DND-41 (cell line): ENCODE results near the gene CFAP73.

ENCODE experiments used
- ATAC-seq: fragments of 200-7000 bp; cut with Tn5 transposase; 3 replicates; pipeline ENCODE4 v1.9.1; 2021; ENCODE audit warnings: low read depth; ENCODE audit not compliant: insufficient read depth
- DNase-seq: peaks from one replicate; pipeline ENCODE4 v3.0.0-alpha.2; 2020
- H2AFZ ChIP-seq: 2 replicates; pipeline ENCODE4 v1.6.0; 2012; ENCODE audit warnings: low read depth, low read length
- H3K27ac ChIP-seq: 2 replicates; pipeline ENCODE4 v1.5.1; 2012; ENCODE audit warnings: low read length, inconsistent platforms
- H3K27me3 ChIP-seq: fragments of 200-600 bp; sonication (generic); 2 replicates; pipeline ENCODE4 v1.6.0; 2012; ENCODE audit warnings: low read length, mild to moderate bottlenecking, inconsistent platforms; ENCODE audit not compliant: insufficient read depth, poor library complexity
- H3K36me3 ChIP-seq: 2 replicates; pipeline ENCODE4 v1.5.1; 2012; ENCODE audit warnings: low read length, inconsistent platforms; ENCODE audit not compliant: insufficient read depth
- H3K4me1 ChIP-seq: 2 replicates; pipeline ENCODE4 v1.5.1; 2012; ENCODE audit warnings: mild to moderate bottlenecking, low read length; ENCODE audit not compliant: insufficient read depth
- H3K4me2 ChIP-seq: 2 replicates; pipeline ENCODE4 v1.6.0; 2012; ENCODE audit warnings: mild to moderate bottlenecking, moderate library complexity, low read length, inconsistent platforms; ENCODE audit not compliant: insufficient read depth
- H3K4me3 ChIP-seq, 2 experiments: fragments of 200-600 bp in 1 of 2; shearing (Covaris generic) in 1 of 2; 2 replicates each; pipeline ENCODE4 v1.5.1; 2012 to 2016; ENCODE audit warnings: inconsistent platforms in 2 of 2, low read length in 2 of 2, mild to moderate bottlenecking in 2 of 2, low read depth in 1 of 2, moderate library complexity in 1 of 2
- H3K79me2 ChIP-seq: 2 replicates; pipeline ENCODE4 v1.6.0; 2012; ENCODE audit warnings: low read length, inconsistent platforms; ENCODE audit not compliant: insufficient read depth
- H3K9ac ChIP-seq: 2 replicates; pipeline ENCODE4 v1.6.0; 2012; ENCODE audit warnings: low read depth, mild to moderate bottlenecking, inconsistent platforms, low read length, moderate library complexity
- H3K9me3 ChIP-seq: 2 replicates; pipeline ENCODE4 v1.5.1; 2012; ENCODE audit warnings: low read length, moderate library complexity, mild to moderate bottlenecking, inconsistent platforms; ENCODE audit not compliant: insufficient read depth, severe bottlenecking
- H4K20me1 ChIP-seq: 2 replicates; pipeline ENCODE4 v1.6.0; 2012; ENCODE audit warnings: low read length; ENCODE audit not compliant: insufficient read depth
- CTCF ChIP-seq: IDR thresholded peaks from 2 replicates; pipeline ENCODE4 v1.5.1; 2012; ENCODE audit warnings: borderline replicate concordance, low read length, moderate library complexity, mild to moderate bottlenecking; ENCODE audit not compliant: poor library complexity, severe bottlenecking; ENCODE audit errors: extremely low read depth
- EZH2 ChIP-seq: IDR thresholded peaks from 3 replicates; pipeline ENCODE4 v1.6.1; 2012; ENCODE audit warnings: borderline replicate concordance, low read depth, mild to moderate bottlenecking, moderate library complexity, low read length, inconsistent platforms; ENCODE audit not compliant: severe bottlenecking

CFAP73 gene

DNA sequence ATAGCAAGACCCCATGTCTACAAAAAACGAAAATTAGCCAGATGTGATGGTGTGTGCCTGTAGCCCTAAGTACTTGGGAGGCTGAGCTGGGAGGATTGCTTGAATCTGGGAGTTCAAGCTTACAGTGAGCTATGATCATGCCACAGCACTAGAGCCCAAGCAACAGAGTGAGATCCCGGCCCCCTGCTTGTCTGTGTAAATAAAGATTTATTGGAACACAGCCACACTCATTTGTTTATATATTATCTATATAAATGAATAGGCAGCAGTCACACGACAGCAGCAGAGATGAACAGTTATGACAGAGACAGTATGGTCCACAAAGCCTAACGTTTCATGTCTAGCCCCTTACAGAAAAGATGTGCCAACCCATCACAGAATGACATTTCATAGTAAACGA, 20.9 kb downstream of the CFAP73 start:
- TF ChIP-seq CTCF: no peak
- TF ChIP-seq EZH2: no peak
- Histone ChIP-seq H3K79me2 (peaks cover 31% of the 10 kb centered on the region), H3K36me3 (peaks cover 98% of the 10 kb centered on the region), H3K9me3 (no peaks in the 10 kb centered on the region), H2AFZ (no peak overlapping the region), H3K4me1 (no peaks in the 10 kb centered on the region), H3K27me3 (no peaks in the 10 kb centered on the region), H4K20me1 (peaks cover 8% of the 10 kb centered on the region), H3K9ac (no peak overlapping the region), H3K4me3 (no peak overlapping the region), H3K4me2 (no peak overlapping the region), H3K27ac (no peak overlapping the region)
- no peak for DNase-seq
- ATAC-seq: no peak

GRCh38 chr12:113170926-113171325, 21.4 kb downstream of the CFAP73 start:
- Histone ChIP-seq H4K20me1 (peaks cover 8% of the 10 kb centered on the region), H3K79me2 (peaks cover 31% of the 10 kb centered on the region), H3K9ac (no peak overlapping the region), H3K27ac (no peak overlapping the region), H3K27me3 (no peaks in the 10 kb centered on the region), H3K4me3 (no peak overlapping the region), H3K9me3 (no peaks in the 10 kb centered on the region), H3K36me3 (peaks cover 94% of the 10 kb centered on the region), H3K4me2 (no peak overlapping the region), H3K4me1 (no peaks in the 10 kb centered on the region), H2AFZ (no peak overlapping the region)
- DNase-seq (no peak), ATAC-seq (no peak)
- TF ChIP-seq EZH2 (no peak), CTCF (no peak)

GRCh38 chr12:113171543-113171942, 22.0 kb downstream of the CFAP73 start:
- Histone ChIP-seq H2AFZ (no peak overlapping the region), H3K4me2 (no peak overlapping the region), H3K27ac (no peak overlapping the region), H3K36me3 (peaks cover 94% of the 10 kb centered on the region), H3K4me1 (no peaks in the 10 kb centered on the region), H3K79me2 (peaks cover 31% of the 10 kb centered on the region), H3K27me3 (no peaks in the 10 kb centered on the region), H4K20me1 (peaks cover 8% of the 10 kb centered on the region), H3K9me3 (no peaks in the 10 kb centered on the region), H3K9ac (no peak overlapping the region), H3K4me3 (no peak overlapping the region)
- DNase-seq (no peak), ATAC-seq (no peak)
- no peak for TF ChIP-seq EZH2
- no peak for TF ChIP-seq CTCF

GRCh38 chr12:113172185-113172584, 22.7 kb downstream of the CFAP73 start:
- Histone ChIP-seq H4K20me1 (peaks cover 8% of the 10 kb centered on the region), H3K79me2 (peaks cover 31% of the 10 kb centered on the region), H3K36me3 (peaks cover 94% of the 10 kb centered on the region), H3K9ac (no peak overlapping the region), H3K4me1 (no peaks in the 10 kb centered on the region), H2AFZ (no peak overlapping the region), H3K27ac (no peak overlapping the region; the same call in 1 of the 2 replicates), H3K9me3 (no peaks in the 10 kb centered on the region), H3K27me3 (no peaks in the 10 kb centered on the region), H3K4me3 (no peak overlapping the region), H3K4me2 (no peak overlapping the region)
- TF ChIP-seq CTCF (no peak), EZH2 (no peak)
- DNase-seq: no peak
- no peak for ATAC-seq
